ENCODE results near the gene DTNB. TPM values are rescaled to one million over a fixed set of nuclear protein-coding genes. Genes with fewer than 3 reads are reported as not detected.
A peak's percentile ranks its signal among the peaks of the same experiment; 100 is the strongest.

The DTNB gene
- total RNA-seq, 1 donor from 2014 or later, result 12.0 TPM

DNA sequence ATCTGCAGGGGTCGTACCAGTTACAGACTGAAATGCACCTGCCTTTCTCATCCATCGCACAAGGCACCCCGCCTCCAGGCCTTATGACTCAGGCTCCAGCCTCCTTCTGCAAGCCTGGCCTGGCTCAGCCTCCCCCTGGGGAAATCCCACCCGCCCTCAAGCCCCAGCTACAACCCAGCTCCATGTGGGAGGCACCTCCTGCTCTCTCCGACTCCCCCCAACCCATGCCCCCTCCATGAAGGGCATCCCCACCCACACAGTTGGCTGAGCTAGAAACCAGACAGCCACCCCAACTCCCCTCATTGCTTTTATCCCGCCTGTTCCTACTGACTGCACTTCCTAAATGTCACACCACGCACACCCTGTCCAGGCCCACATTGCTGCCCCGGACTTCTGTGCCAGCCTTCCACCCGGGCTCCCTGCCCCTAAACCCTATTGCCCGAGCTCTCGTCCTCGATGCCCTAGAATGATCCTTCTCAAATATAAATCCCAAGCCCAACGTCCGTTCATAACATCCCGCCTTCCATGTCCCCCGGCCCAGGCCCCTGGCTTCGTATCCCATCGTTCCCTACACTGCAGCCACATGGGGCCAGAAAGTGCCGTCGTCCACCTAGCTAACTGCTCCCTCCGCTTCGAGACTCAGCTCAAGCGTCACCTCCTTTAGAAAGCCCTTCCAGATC, 341.6 kb downstream of the DTNB start:
- no peaks in the 10 kb centered on the region for H3K36me3 Mint-ChIP-seq (ENCODE audit: low read depth, unreplicated experiment)
- peaks cover 9% of the 10 kb centered on the region for H3K4me1 Mint-ChIP-seq (ENCODE audit: unreplicated experiment)
- H3K27ac Mint-ChIP-seq (ENCODE audit: unreplicated experiment), result no peak overlapping the region

DNA sequence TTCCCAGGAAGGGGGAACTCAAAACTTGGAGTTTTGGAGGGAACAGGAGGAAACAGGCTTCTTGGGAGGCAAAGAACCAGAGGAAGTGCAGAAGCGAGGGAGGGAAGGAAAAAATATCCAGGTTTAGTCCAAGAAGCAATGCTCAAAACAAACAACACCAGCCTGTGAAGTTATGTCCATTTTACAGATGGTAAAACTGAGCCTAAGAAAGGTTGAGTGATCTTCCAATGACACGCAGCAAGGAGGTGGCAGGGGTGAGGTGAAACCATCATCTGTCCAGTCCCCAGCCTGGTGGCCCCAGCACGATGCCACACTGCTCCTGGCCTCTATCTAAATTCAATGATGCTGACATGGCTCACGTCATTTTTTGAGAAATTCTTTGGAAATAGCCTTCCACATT, 342.4 kb downstream of the DTNB start:
- TF ChIP-seq, protein P1, sequence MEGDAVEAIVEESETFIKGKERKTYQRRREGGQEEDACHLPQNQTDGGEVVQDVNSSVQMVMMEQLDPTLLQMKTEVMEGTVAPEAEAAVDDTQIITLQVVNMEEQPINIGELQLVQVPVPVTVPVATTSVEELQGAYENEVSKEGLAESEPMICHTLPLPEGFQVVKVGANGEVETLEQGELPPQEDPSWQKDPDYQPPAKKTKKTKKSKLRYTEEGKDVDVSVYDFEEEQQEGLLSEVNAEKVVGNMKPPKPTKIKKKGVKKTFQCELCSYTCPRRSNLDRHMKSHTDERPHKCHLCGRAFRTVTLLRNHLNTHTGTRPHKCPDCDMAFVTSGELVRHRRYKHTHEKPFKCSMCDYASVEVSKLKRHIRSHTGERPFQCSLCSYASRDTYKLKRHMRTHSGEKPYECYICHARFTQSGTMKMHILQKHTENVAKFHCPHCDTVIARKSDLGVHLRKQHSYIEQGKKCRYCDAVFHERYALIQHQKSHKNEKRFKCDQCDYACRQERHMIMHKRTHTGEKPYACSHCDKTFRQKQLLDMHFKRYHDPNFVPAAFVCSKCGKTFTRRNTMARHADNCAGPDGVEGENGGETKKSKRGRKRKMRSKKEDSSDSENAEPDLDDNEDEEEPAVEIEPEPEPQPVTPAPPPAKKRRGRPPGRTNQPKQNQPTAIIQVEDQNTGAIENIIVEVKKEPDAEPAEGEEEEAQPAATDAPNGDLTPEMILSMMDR (IDR thresholded peaks at IDR 0.05; ENCODE audit: unreplicated experiment), result no peak
- DNase-seq (ENCODE audit: low spot score), result no peak
- peaks cover 4% of the 10 kb centered on the region for H3K36me3 Mint-ChIP-seq (ENCODE audit: low read depth, unreplicated experiment)
- no peak overlapping the region for H3K27ac Mint-ChIP-seq (ENCODE audit: unreplicated experiment)
- peaks cover 15% of the 10 kb centered on the region for H3K27me3 Mint-ChIP-seq (ENCODE audit: unreplicated experiment)
- H3K4me3 Mint-ChIP-seq (ENCODE audit: unreplicated experiment), result no peak overlapping the region
- H3K9me3 Mint-ChIP-seq (ENCODE audit: unreplicated experiment), result no peaks in the 10 kb centered on the region
- peaks cover 6% of the 10 kb centered on the region for H3K4me1 Mint-ChIP-seq (ENCODE audit: unreplicated experiment)

More for the DNA sequence above, 341.6 kb downstream of the DTNB start:
- TF ChIP-seq, protein P1 (IDR thresholded peaks at IDR 0.05; ENCODE audit: unreplicated experiment), result no peak
- Mint-ChIP-seq H3K4me3 (ENCODE audit: unreplicated experiment) (no peak overlapping the region), H3K9me3 (ENCODE audit: unreplicated experiment) (no peaks in the 10 kb centered on the region), H3K27me3 (ENCODE audit: unreplicated experiment) (peaks cover 13% of the 10 kb centered on the region)
- DNase-seq (ENCODE audit: low spot score), result no peak

DNA sequence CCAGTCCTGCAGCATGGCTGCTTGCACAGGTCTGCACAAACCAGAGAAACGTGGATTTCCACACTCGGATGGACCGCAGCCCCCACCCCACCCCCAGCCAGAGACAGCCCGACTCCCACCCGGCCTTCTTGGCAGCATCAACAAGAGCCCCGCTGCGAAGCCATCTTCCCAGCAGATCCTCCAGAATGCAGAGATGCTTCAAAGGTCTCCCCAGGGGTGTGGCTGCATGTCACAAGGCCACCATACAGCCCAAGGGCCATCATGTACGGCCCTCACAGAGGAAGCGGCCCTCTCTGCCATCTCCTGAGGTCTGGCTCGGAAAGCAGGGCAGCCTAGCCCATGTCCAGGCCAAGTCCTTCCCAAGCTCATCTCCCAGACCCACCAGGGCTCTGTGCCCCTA, 343.1 kb downstream of the DTNB start:
- peaks cover 5% of the 10 kb centered on the region for H3K36me3 Mint-ChIP-seq (ENCODE audit: low read depth, unreplicated experiment)

DNA sequence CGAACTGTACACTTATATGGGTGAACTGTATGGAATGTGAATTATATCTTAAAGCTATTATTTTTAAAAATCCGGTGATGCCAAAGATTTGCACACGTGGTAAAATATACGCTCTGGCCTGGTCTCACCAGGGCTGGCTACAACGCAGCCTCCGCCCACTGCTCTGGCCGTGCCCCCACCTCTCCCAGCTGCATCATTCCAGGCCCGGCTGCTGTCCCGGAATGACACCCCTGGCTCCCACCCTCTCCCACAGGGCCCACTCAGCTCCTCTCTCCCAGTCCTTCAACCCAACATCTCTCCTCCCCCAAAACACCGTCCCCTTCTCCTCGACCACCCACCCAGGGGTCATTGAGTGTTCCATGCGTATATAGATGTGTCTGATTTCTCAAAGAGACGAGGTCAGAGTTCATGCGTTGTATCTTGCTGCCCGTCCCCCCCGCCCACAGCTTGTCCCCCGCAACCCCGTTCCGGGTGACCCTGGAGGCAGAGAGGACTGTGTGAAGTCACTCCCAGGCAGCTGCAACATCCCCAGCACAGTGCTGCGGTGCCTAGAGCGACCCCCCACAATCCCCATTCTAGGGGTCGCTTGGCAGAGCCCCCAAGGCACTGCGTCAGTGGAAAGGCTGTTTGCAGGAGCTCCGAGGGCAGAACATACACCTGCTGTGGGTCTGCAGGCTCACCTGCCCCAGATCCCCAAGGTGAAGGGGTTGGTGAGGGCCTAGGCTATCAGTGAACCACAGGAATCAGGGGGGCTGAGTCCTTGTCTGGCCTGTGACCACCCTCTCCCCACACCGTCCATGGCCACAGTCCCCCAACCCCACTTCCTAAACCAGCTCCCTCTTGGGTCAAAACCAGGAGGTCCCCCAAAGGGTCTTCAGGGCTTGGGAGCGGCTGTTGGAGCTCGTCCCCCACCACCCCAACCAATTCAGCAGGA, 345.0 kb downstream of the DTNB start:
- Mint-ChIP-seq H3K36me3 (ENCODE audit: low read depth, unreplicated experiment) (peaks cover 5% of the 10 kb centered on the region), H3K4me1 (ENCODE audit: unreplicated experiment) (peaks cover 3% of the 10 kb centered on the region), H3K4me3 (ENCODE audit: unreplicated experiment) (no peak overlapping the region), H3K9me3 (ENCODE audit: unreplicated experiment) (no peaks in the 10 kb centered on the region), H3K27ac (ENCODE audit: unreplicated experiment) (no peak overlapping the region), H3K27me3 (ENCODE audit: unreplicated experiment) (peaks cover 11% of the 10 kb centered on the region)
- DNase-seq (ENCODE audit: low spot score), result no peak
- TF ChIP-seq, protein P1 (IDR thresholded peaks at IDR 0.05; ENCODE audit: unreplicated experiment), result no peak

More for the DNA sequence above, 343.1 kb downstream of the DTNB start:
- no peak for DNase-seq (ENCODE audit: low spot score)
- Mint-ChIP-seq H3K27me3 (ENCODE audit: unreplicated experiment) (peaks cover 11% of the 10 kb centered on the region), H3K27ac (ENCODE audit: unreplicated experiment) (no peak overlapping the region), H3K9me3 (ENCODE audit: unreplicated experiment) (no peaks in the 10 kb centered on the region), H3K4me3 (ENCODE audit: unreplicated experiment) (no peak overlapping the region), H3K4me1 (ENCODE audit: unreplicated experiment) (peaks cover 6% of the 10 kb centered on the region)
- TF ChIP-seq, protein P1 (IDR thresholded peaks at IDR 0.05; ENCODE audit: unreplicated experiment), result no peak

Small RNAs within 50 kb of the gene (microRNA-seq; reads per million reads assigned to microRNA genes)
- gene MIR1301 (ENCODE audit: unreplicated experiment), result 640 reads per million, percentile 91 among the genes with 10 or more reads in this experiment

Other genes starting within 250 kb of the DTNB start
- gene ASXL2, start 204.9 kb upstream of the DTNB start, total RNA-seq (ENCODE audit: unreplicated experiment), result 33.4 TPM

All from endothelial cell (in vitro differentiated cells).